GM19372 (cell line): ENCODE results near the gene HSP90B1.

Experiments
- ATAC-seq: cut with Tn5 transposase; IDR thresholded peaks from one replicate; pipeline ENCODE4 v1.9.1; 2021; ENCODE audit warnings: mild to moderate bottlenecking, low read depth, moderate library complexity; ENCODE audit not compliant: unreplicated experiment

Gene HSP90B1

GRCh38 chr12:103929046-103929783 lies 995 bp upstream of the HSP90B1 start:
- ATAC-seq = peak; percentile 22

- ATAC-seq = no peak
These were observed 501 bp upstream of the HSP90B1 start for GRCh38 chr12:103929784-103930033.

DNA sequence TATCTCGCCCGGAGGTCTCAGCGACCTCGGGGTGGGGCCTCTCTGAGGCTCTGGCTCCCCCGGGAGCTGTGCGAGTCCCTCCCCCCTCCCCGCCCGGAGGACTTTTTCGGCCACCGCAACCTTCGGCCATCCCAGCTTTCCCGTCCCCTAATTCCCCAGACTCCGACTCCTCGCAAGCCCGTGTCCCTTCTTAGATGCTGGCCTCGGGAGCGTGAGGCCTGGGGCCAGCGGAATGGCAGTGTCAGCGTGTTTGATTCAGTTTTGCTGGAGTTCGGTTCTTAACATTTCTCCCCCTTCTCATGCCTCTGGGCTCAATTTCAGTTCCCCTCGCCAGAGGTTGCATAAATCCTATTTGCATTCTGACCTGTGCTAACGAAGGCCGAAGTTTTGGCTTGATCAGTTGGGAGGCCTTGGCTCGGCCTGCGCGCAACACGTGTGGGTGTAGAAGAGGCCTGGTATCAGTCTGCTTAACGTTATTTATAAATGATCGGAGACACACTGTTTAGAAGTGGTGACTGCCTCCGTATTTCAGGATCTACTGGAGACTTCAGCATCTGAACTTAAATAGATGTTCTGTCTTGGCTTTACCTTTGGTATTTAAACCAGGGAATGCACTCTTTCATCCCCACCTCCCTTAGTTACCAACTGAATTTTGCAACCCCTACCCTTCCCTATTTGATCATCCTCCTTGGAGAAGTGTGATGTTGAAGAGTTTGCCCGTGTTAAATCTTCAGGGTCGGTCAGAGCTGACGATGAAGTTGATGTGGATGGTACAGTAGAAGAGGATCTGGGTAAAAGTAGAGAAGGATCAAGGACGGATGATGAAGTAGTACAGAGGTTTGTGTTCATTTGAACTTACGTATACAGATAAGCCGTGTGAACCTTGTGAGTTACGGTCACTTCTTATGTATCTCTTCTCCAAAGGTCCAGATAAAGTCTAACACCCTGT lies 851 bp downstream of the HSP90B1 start:
- no peak for ATAC-seq

- no peak for ATAC-seq
These were observed 3.0 kb downstream of the HSP90B1 start for GRCh38 chr12:103933237-103933636.

GRCh38 chr12:103936679-103937078 lies 6.5 kb downstream of the HSP90B1 start:
- ATAC-seq = no peak

- no peak for ATAC-seq
These were observed 14.8 kb downstream of the HSP90B1 start for GRCh38 chr12:103944964-103945363.

DNA sequence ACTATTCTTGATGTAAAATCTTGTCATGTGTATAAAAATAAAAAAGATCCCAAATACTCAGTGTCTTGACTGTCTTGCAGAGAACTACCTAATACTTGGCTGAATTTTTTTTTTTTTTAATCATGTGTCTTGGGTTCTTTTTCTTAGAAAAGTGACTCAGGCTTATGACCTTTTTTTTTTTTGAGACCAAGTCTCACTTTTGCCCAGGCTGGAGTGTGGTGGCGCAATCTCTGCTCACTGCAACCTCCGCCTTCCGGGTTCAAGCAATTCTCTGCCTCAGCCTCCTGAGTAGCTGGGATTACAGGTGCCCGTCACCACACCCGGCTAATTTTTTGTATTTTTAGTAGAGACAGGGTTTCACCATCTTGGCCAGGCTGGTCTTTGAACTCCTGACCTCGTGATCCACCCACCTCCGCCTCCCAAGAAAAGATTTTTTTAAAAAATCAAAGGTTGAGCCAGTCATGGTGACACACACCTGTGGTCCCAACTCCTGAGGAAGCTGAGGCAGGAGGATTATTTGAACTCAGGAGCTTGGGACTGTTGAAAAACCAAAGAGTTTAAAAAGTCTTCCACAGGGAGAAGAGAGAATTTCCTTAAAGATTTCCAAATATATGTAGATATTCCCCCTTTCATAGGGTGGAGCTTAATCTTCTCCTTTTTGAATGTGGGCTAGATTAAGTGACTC lies 17.8 kb downstream of the HSP90B1 start:
- no peak for ATAC-seq

GRCh38 chr12:103948746-103949406 lies 18.7 kb downstream of the HSP90B1 start:
- ATAC-seq = no peak

DNA sequence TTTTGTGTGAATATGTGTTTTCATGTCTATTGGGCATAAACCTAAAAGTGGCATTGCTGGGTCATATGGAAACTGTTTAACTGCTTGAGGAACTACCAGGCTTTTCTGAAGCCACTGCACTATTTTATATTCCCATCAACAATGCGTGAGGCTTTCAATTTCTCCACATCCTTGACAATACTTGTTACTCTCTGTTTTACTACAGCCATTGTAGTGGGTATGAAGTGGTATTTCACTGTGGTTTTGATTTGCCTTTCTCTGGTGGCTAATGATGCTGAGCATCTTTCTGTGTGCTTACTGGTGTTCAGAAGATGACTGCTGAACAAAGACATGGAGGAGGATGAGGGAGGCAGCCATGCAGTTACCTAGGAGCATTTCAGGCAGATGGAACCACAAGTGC lies 22.3 kb downstream of the HSP90B1 start:
- no peak for ATAC-seq

- ATAC-seq = no peak
These were observed 25.8 kb downstream of the HSP90B1 start for GRCh38 chr12:103955811-103956508.

GRCh38 chr12:103956509-103957027 lies 26.4 kb downstream of the HSP90B1 start:
- ATAC-seq = peak; percentile 13

DNA sequence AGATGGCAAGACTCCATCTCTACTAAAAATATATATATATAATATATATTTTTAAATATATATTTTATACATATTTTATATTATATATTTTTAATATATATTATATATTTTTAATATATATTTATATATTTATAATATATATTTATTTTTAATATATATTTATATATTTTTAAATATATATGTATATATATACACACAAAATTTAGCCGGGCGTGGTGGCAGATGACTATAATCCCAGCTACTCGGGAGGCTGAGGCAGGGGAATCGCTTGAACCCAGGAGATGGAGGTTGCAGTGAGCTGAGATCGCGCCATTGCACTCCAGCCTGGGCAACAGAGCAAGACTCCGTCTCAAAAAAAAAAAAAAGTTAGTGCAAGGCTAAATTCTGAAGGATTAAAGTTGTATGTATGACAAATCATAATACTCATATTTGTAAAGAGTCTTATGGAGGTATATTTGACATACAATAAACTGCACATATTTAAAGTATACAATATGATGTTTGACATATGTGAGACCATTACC lies 27.7 kb downstream of the HSP90B1 start:
- no peak for ATAC-seq

DNA sequence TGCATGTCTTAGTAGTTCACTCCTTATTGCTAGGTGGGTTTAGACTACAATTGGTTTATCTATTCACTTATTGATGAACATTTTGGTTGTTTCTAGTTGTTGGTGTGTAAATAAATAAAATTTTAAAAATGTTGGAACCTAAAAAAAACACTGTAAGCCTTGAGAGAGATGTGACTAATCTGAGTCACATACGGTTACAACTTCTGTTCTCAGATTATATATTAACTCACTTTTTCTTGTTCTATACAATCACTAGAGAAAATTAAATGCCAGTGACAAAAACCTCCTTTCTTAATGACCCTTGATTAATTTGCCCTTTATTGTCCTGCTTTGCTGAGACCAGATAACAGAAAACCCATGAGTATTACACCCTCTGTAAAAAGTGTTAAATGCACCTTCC lies 28.4 kb downstream of the HSP90B1 start:
- no peak for ATAC-seq

GRCh38 chr12:103960616-103961227 lies 30.5 kb downstream of the HSP90B1 start:
- ATAC-seq = no peak

DNA sequence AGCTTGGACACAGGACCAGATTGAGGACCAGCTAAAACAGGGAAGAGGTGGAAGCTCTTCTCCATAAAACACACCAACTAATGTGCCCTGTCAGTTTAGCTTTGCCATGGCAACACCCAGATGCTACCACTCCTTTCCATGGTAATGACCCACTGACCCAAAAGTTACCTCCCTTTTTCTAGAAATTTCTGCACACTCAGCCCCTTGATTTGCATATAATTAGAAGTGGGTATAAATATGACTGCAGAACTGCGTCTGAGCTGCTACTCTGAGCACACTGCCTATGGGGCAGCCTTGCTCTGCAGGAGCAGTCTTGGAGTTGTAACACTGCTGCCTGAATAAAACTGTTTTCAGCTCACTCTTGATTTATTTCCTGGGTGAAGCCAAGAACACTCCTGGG lies 32.3 kb downstream of the HSP90B1 start:
- no peak for ATAC-seq

DNA sequence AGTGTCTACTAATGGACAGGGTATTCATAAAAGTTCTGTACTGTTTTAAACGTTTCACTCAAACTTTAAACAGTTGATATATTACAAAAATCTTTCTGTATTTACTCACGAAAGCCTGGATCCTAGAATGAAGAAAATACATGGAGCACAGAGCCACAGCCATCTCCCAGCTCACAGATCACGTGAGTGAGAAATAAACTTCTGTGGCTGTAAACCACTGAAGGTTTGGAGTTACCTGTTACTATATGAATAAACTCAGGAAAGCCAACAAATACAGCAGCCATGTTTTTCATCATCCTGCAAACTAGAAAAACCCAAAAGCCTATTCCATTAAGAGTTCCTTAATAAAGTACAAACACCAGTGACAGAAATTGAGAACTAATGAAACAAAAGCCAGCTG lies 34.6 kb downstream of the HSP90B1 start:
- no peak for ATAC-seq

DNA sequence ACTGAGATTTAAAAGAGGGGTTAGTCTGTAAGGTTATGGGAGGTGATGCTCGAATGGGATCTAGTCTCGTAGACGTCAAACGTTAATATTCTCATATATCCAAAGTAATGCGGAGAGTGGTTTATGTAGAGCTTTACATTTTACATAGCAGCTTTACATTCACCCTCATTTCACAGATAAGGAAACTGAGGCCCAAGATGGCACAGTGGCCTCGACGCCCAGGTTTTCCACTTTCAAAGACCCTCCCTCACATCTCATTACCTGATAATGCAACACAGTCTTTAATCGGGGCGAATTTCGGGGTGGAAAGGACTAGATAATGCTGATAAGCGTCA lies 35.0 kb downstream of the HSP90B1 start:
- ATAC-seq = no peak

- peak; percentile 96 for ATAC-seq
These were observed 35.6 kb downstream of the HSP90B1 start, which contains the start of gene TDG for GRCh38 chr12:103965590-103966504. TSS of gene TDG (plus strand) at chr12:103965872. CDS start at chr12:103966038, 166 bp downstream.
